ENCODE data around the gene FMO3.

Gene FMO3

GRCh38 chr1:171115280-171115897, 24.7 kb downstream of the FMO3 start:
- no peak for DNase-seq (ENCODE audit: low read depth)
- TF ChIP-seq CTCF (conservative IDR thresholded peaks at IDR 0.05; ENCODE audit: low read length): no peak
- no peak overlapping the region for H3K4me3 ChIP-seq (ENCODE audit: low read length)

- no peak for TF ChIP-seq CTCF (conservative IDR thresholded peaks at IDR 0.05; ENCODE audit: low read length)
- H3K4me3 ChIP-seq (ENCODE audit: low read length): no peak overlapping the region
- peak; percentile 6 for DNase-seq (ENCODE audit: low read depth)
Measured at GRCh38 chr1:171116676-171117075, 26.0 kb downstream of the FMO3 start.

GRCh38 chr1:171117085-171117484, 26.4 kb downstream of the FMO3 start:
- DNase-seq (ENCODE audit: low read depth): no peak
- no peak overlapping the region for H3K4me3 ChIP-seq (ENCODE audit: low read length)
- no peak for TF ChIP-seq CTCF (conservative IDR thresholded peaks at IDR 0.05; ENCODE audit: low read length)

- DNase-seq (ENCODE audit: low read depth): no peak
- no peak overlapping the region for H3K4me3 ChIP-seq (ENCODE audit: low read length)
- no peak for TF ChIP-seq CTCF (conservative IDR thresholded peaks at IDR 0.05; ENCODE audit: low read length)
Measured at GRCh38 chr1:171119648-171120047, 28.9 kb downstream of the FMO3 start.

GRCh38 chr1:171122299-171122698, 31.6 kb downstream of the FMO3 start:
- DNase-seq (ENCODE audit: low read depth): no peak
- TF ChIP-seq CTCF (conservative IDR thresholded peaks at IDR 0.05; ENCODE audit: low read length): no peak
- H3K4me3 ChIP-seq (ENCODE audit: low read length): no peak overlapping the region

- no peak for TF ChIP-seq CTCF (conservative IDR thresholded peaks at IDR 0.05; ENCODE audit: low read length)
- DNase-seq (ENCODE audit: low read depth): no peak
- no peak overlapping the region for H3K4me3 ChIP-seq (ENCODE audit: low read length)
Measured at GRCh38 chr1:171122893-171123292, 32.2 kb downstream of the FMO3 start.

GRCh38 chr1:171126504-171126903, 35.8 kb downstream of the FMO3 start:
- TF ChIP-seq CTCF (conservative IDR thresholded peaks at IDR 0.05; ENCODE audit: low read length): no peak
- DNase-seq (ENCODE audit: low read depth): peak; percentile 24
- no peak overlapping the region for H3K4me3 ChIP-seq (ENCODE audit: low read length)

All from AG10803 (cell line).